Stimulated activated CD4-positive, alpha-beta T cell treated with anti-CD3 and anti-CD28 coated beads, Interleukin-4, amount 100 ng/mL, for 4 hours (primary cell): Measurements from ENCODE around the gene IFT122.

Source experiments
- DNase-seq, 2 experiments: peaks; one replicate each; pipeline ENCODE4 v3.0.0-alpha.2; 2020

The IFT122 gene

GRCh38 chr3:129561619-129562248 lies 121.7 kb downstream of the IFT122 start:
- DNase-seq, result no peak

DNA sequence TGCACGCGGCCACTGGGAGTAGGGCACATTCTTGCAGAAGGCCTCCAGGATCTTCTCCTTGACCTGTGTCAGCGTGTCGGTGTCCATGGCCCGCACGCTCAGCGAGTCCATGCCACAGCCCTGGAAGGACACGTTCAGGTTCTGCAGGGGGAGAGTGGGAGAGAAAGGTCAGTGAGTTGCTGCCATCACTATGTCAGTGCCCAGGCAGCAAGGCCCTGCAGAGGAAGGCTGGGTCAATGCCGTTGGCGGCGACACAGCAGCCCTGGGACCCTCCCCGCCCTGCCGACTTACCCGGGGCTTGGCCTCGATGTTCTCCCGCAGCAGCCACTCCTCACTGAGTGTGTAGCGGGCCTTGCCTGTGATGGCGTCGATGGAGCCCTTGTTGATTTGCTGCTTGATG lies 122.8 kb downstream of the IFT122 start:
- no peak for DNase-seq

DNA sequence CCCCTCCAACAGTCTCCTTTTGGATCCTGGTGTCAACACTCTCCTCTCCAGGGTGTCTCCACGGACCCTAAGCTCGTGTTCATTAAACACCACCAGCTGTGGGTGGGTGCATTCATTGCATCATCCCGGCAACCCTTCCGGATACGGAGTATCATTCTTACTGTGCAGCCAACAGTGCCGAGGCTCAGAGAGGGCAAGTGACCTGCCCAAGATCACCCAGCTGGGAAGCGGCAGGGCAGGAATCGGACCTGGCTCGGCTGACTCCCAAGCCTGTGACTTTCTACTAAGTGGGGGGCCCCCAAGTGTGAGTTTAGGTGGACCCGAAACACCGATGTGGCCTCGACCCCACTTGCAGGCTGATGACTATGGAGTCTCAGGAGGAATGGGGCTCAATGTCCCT lies 123.3 kb downstream of the IFT122 start:
- no peak for DNase-seq

DNA sequence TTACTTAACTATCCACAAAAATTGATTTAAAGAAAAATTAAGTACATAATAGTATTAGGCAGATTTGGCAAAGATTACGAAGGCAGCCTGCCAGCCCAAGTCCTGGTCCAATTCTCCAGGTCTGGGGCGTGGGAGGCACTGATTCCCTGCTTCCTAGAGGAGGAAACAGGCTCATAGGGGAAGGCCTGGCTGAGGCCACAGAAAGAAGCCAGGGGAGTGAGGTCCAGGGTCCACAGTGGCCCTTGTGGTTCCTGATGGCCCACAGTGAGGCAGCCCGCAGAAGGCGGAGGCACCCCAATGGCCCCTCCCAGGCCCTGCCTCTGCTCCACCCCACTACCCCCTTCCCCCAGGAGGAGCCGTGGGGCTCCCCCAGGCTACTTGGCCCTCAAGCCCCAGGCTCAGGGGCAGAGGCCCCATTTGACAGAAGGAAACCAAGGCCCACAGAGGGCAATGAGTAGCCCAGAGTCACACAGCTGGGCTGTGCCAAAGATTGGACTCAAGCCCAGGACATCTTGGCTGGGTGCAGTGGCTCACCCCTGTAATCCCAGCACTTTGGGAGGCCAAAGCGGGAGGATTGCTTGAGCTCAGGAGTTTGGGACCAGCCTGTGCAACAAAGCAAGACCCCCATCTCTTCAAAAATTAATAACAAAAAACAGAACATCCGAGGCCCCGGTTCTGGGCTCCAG lies 124.0 kb downstream of the IFT122 start:
- DNase-seq, result no peak

GRCh38 chr3:129564981-129565644 lies 125.1 kb downstream of the IFT122 start:
- no peak for DNase-seq

GRCh38 chr3:129565902-129566301 lies 125.9 kb downstream of the IFT122 start:
- DNase-seq, result no peak

- DNase-seq, result no peak
Measured at GRCh38 chr3:129567176-129567705, 127.2 kb downstream of the IFT122 start.

DNA sequence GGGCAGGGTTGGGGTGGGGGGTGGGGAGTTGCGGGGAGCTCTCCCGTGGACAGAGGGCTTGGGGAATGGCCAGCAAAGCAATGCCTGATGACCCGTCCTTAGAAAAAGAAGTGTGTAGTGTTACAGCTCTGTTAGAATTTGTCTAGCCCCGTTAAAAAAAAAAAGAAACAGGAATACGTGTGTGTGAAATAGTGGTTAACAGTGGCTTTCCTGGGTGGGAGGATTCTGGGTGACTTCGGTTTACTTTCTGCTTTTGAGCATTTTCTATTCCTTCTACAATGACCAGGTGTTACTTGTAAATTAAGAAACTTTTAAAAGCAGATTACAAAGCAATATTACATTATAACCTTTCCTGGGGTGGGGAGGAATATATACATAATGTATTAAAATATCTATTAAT lies 127.9 kb downstream of the IFT122 start:
- DNase-seq, result no peak

DNA sequence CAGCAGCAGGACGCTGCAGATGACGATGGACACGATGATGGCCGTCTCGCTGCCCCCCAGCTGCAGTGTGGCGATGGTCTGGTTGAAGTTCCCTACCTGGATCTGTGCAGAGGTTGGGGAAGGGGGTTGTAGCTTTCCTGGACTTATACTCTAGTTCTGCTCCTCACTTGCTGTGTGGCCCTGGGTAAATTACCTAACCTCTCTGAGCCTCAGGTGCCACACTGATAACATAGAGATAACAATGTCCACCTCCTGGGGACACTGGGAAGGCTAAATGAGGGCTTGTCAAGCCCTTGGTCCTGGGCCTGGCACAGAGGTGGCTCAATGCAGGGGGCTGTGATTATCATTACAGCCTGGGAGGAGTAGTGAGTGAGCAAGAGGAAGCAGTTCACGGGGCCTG lies 129.8 kb downstream of the IFT122 start:
- DNase-seq, result no peak
